Stimulated activated effector memory CD8-positive, alpha-beta T cell treated with anti-CD3 and anti-CD28 coated beads, Interleukin-12 subunit alpha, Interleukin-12 subunit beta, amount 100 ng/mL, for 72 hours (primary cell): Measurements from ENCODE around the gene COA4.
"Not testable (repeated sequence)": the region's sequence is repeated elsewhere in the genome, so short reads cannot be mapped to it uniquely, and the experiment has no call there.

Experiments
- ATAC-seq: fragments of 150-1000 bp; cut with Tn5 transposase; 2 replicates; pipeline ENCODE4 v1.10.0; 2021
- DNase-seq, 2 donors: peaks; one replicate each; pipeline ENCODE4 v3.0.0; 2021 to 2022; ENCODE audit warnings: low spot score in 2 of 2
- H3K27ac Mint-ChIP-seq: one replicate; pipeline ENCODE4 v1.8.0; 2022; ENCODE audit warnings: mild to moderate bottlenecking, mixed read lengths
- H3K36me3 Mint-ChIP-seq: one replicate; pipeline ENCODE4 v1.8.0; 2022; ENCODE audit warnings: mild to moderate bottlenecking, mixed read lengths
- H3K4me1 Mint-ChIP-seq: one replicate; pipeline ENCODE4 v1.8.0; 2022; ENCODE audit warnings: mixed read lengths
- H3K4me3 Mint-ChIP-seq: one replicate; pipeline ENCODE4 v1.8.0; 2022; ENCODE audit warnings: mild to moderate bottlenecking, mixed read lengths
- H3K9me3 Mint-ChIP-seq: one replicate; pipeline ENCODE4 v1.8.0; 2022; ENCODE audit warnings: mixed read lengths

COA4 gene

DNA sequence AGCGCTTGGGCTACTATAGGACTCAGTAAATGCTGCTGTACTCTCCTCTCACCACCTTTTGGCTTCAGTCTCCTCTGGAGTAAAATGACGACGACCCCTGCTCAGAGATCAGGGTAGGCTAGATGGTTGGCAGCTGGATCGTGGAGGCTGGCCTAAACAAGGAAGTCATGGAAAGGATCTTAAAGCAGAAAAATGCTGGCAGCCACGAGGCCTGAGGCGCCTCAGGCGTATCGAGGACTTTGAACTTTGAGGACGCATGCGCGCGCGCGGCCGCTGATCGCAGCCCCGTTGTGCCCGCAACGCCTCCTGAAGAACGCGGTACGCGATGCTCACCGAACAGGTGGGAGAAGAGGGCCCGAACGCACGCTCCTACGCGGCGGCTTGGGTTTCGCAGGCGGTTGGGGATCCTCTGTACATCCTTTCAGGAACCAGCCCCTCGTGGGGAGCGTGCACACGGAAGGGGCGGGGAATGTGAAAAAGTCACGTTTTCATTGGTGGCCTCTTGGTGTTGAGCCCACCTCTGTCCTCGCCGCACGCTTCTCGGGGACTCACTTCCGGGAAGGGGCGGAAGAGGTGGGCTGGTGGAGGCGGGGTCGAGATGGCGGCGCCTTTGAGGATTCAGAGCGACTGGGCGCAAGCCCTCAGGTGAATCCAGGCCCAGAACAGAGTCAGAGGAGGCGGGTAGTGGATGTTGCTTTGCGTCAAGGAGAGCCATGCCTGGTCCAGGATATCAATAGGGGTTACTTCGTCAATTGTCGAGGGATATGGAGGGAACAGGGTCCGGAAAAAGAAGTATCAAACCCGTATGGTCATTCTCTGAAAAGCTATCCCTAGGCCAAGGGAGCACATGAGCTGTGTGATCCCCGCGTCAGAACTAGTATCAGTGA lies at the start of gene COA4, which contains the start of gene PAAF1:
TSS of gene COA4 (minus strand) at position 423 of the 887 bp plus-strand sequence. CDS start 3,468 bp downstream, outside the sequence.
TSS of gene PAAF1 (plus strand) at position 576 of the 887 bp plus-strand sequence. CDS start at position 599, 23 bp downstream.
- peak; percentile 78 to 97 for DNase-seq
- H3K9me3 Mint-ChIP-seq: no peaks in the 10 kb centered on the region
- ATAC-seq: peak; percentile 98
- peaks cover 36% of the 10 kb centered on the region for H3K4me1 Mint-ChIP-seq
- H3K4me3 Mint-ChIP-seq: peak within 1 kb of the TSS; percentile 98
- H3K27ac Mint-ChIP-seq: peak within 1 kb of the TSS; percentile 98
- H3K36me3 Mint-ChIP-seq: peaks cover 70% of the 10 kb centered on the region

DNA sequence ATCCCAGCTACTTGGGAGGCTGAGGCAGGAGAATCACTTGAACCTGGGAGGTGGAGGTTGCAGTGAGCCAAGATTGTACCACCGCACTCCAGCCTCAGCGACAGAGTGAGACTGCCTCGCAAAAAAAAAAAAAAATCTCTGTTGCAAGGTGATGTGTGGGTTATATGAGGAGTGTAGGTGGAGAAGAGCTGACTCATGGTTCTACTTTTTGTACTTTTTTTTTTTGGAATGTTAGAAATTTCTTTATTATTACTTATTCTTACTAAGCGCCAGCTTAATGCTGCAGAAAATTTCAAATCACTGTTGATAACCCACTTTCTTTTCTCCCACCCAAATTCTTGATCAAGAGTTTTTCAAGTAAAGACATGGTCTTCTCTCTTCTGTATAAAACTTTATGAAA lies 44.5 kb upstream of the COA4 start:
- peaks cover 81% of the 10 kb centered on the region for H3K36me3 Mint-ChIP-seq
- no peaks in the 10 kb centered on the region for H3K9me3 Mint-ChIP-seq
- peak overlapping the region; percentile 33 for H3K27ac Mint-ChIP-seq
- no peak overlapping the region for H3K4me3 Mint-ChIP-seq
- DNase-seq (no peak), ATAC-seq (no peak)
- H3K4me1 Mint-ChIP-seq: no peaks in the 10 kb centered on the region

DNA sequence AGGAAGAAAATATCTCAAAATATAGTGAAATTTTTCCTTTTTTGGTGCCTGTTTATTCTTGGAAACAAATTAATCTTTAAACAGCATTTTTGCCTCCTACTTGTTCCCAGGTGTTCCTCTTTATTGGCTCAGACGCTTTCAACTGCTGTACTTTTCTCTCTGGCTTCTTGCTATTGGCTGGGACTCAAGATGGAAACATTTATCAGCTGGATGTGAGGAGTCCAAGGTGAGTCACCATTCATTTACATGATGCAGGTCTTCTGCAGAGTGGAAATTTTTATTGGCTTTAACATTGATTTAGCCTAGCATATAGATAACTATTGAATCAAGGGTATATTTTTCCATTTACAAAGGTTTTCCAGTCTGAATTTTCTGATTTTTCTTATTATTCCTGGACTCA lies 39.8 kb upstream of the COA4 start:
- no peak overlapping the region for H3K4me3 Mint-ChIP-seq
- DNase-seq: no peak
- no peak for ATAC-seq
- H3K27ac Mint-ChIP-seq: no peak overlapping the region
- no peaks in the 10 kb centered on the region for H3K4me1 Mint-ChIP-seq
- peaks cover 87% of the 10 kb centered on the region for H3K36me3 Mint-ChIP-seq
- no peaks in the 10 kb centered on the region for H3K9me3 Mint-ChIP-seq

DNA sequence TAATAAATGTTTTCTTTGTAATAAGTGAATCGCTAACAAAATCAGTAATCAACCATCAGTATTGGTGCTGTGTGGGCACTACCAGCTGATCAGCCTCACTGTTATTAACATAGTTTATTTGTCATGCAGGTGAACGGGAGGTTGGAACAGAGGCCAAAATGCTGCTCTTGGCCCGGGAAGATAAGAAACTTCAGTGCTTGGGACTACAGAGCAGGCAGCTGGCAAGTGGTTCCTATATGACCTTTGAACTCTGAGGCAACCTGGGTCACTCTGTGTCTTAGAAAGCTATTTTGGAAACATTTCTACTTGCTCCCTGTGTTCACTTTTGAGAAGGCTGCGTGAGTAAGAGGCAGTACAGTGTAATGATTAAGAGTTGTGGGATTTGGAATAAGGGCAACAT lies 37.6 kb upstream of the COA4 start:
- ATAC-seq (no peak), DNase-seq (no peak)
- Mint-ChIP-seq H3K36me3 (peaks cover 96% of the 10 kb centered on the region), H3K4me1 (no peaks in the 10 kb centered on the region), H3K27ac (no peak overlapping the region), H3K4me3 (no peak overlapping the region), H3K9me3 (no peaks in the 10 kb centered on the region)

DNA sequence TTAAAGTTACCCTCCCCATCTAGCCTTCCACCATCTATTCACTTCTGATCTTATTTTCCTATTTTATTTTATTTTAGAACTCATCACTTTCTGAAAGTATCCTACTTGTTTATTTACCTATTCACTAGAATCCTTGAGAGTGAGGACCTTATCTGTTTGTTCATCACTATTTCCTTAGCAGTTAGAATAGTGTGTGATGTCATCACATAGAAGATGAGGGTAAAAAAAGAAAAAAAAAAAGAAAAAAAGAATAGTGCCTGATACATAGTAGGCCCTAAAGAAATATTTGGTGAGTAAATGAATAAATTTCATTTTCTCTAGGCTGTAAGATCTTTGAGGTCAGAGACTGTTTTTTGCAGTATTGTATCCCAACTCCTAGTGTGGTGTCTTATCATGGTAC lies 36.8 kb upstream of the COA4 start:
- no peaks in the 10 kb centered on the region for H3K4me1 Mint-ChIP-seq
- no peak overlapping the region for H3K27ac Mint-ChIP-seq
- ATAC-seq: no peak
- no peak overlapping the region for H3K4me3 Mint-ChIP-seq
- peaks cover 96% of the 10 kb centered on the region for H3K36me3 Mint-ChIP-seq
- no peak for DNase-seq
- H3K9me3 Mint-ChIP-seq: no peaks in the 10 kb centered on the region

DNA sequence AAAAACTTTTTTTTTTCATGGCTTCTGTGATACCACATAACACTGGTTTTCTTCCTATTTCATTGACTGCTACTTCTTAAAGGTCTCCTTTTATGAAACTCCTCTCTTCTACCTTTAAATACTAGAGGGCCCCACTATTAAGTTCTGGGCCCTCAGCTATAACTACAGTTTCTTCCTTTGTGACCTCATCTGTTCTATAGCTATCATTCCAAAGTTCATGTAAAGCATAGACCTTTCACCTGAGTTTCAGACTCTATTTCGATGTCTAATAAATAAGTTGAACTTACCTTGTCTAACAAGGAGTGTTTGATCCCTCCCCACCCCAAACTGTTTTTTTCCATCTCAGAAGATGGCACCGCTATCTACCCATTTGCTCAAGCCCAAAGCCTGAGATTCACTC lies 35.4 kb upstream of the COA4 start:
- ATAC-seq (no peak), DNase-seq (no peak)
- Mint-ChIP-seq H3K36me3 (peaks cover 82% of the 10 kb centered on the region), H3K9me3 (no peaks in the 10 kb centered on the region), H3K27ac (peak overlapping the region; percentile 5), H3K4me3 (no peak overlapping the region), H3K4me1 (no peaks in the 10 kb centered on the region)

DNA sequence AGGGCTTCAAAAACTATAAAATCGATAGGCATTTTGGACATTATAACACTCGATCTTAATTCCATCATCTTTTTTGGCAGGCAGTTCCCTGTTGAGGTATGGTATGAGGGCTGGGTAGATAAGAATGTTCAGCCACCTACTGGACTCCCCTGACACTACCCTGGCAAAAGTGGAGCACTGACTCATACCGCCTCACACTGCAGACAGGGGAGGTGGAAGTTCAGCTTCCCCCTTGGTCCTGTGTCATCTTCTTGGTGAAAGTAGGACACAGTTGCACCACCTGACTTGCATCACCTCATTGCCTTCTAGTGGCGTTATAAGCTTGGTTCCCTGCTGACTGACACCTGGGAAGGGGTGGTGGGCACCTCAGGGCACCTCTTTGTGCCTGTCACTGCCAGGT lies 30.5 kb upstream of the COA4 start:
- ATAC-seq (peak; percentile 100), DNase-seq (peak in 1 of 2 donors; percentile 5)
- no peaks in the 10 kb centered on the region for H3K4me1 Mint-ChIP-seq
- H3K4me3 Mint-ChIP-seq: no peak overlapping the region
- H3K9me3 Mint-ChIP-seq: no peaks in the 10 kb centered on the region
- H3K27ac Mint-ChIP-seq: peak overlapping the region; percentile 79
- H3K36me3 Mint-ChIP-seq: peaks cover 47% of the 10 kb centered on the region

DNA sequence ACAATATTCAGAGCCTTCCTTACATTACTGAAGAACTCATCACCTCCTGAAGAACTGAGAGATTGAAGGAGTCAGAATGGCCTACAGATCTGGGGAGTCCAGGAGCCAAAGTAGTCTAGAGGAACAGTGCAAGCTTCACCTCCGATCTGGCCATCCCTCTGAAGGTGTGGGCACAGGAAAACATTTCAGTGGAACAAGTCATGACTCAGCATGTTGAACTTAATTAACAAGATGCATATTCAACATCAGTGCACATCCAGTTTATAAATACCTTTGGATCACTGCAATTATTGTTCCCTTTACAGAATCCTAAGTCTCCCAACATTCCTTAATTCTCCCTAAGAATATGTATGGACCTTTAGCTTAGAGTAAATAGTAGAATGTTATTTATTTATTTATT lies 25.7 kb upstream of the COA4 start:
- H3K9me3 Mint-ChIP-seq: no peaks in the 10 kb centered on the region
- DNase-seq (no peak), ATAC-seq (no peak)
- no peak overlapping the region for H3K4me3 Mint-ChIP-seq
- no peaks in the 10 kb centered on the region for H3K4me1 Mint-ChIP-seq
- H3K36me3 Mint-ChIP-seq: peaks cover 49% of the 10 kb centered on the region
- no peak overlapping the region for H3K27ac Mint-ChIP-seq

DNA sequence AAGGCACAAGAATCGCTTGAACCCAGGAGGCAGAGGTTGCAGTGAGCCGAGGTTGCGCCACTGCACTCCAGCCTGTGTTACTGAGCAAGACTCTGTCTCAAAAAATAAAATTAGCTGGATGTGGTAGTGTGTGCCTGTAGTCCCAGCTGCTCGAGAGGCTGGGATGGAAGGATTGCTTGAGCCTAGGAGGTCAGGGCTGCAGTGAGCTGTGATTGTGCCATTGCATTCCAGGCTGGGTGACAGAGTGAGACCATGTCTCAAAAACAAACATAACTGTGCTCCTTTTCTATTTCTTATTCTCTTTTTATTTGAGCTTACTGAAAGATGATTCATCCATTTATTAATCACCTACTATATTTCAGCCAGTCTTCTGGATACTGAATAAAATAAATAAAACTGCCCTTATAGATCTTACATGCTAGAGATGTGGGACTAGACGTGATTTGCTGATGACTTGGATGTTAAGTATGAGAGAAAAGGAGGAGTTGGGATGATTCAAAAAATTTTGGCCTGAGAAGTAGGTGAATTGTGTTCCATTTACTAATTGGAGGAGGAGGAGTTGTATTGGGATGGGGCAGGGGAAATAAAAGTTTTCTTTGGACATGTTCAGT lies 18.2 kb upstream of the COA4 start:
- no peak for ATAC-seq
- H3K9me3 Mint-ChIP-seq: no peaks in the 10 kb centered on the region
- H3K36me3 Mint-ChIP-seq: peaks cover 56% of the 10 kb centered on the region
- H3K27ac Mint-ChIP-seq: no peak overlapping the region
- no peak for DNase-seq
- H3K4me3 Mint-ChIP-seq: no peak overlapping the region
- no peaks in the 10 kb centered on the region for H3K4me1 Mint-ChIP-seq

DNA sequence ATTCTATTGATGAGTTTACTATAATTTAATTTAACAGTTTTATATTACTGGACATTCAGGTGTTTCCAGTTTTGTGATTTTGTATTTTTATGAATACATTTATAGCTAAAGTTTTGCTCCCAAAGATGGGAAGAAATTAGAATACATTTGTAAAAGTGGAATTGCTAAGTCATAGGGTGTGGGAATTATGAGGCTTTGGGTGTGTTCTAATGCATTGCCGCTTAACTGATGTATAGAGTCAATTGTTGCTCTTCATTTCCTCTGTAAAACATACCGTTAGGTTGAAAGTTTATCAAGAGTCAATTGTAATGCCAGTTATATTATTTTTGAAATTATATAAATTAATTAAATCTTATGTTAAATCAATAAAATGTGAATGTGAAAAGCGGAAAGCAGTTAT lies 16.4 kb upstream of the COA4 start:
- Mint-ChIP-seq H3K4me3 (no peak overlapping the region), H3K4me1 (no peaks in the 10 kb centered on the region), H3K36me3 (peaks cover 61% of the 10 kb centered on the region), H3K27ac (no peak overlapping the region), H3K9me3 (no peaks in the 10 kb centered on the region)
- ATAC-seq: no peak
- no peak for DNase-seq

DNA sequence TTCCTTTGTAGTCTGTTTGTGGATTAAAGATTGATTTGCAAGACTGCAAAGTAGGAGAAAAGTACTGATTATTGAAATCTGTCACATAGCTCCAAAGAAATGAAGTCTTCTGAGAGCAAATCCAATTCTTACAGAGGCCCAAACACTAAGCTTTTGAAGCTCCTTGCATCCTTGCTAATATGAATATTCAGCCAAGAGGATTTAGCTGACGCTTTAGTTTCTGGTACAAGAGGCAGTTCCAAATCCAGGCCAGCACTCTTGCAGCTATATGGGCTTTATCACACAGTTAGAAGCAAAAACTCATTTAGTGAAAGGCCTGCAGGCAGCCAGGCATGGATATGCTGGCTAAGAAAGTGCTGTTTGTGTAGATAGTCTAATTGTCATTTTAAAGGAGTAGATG lies 12.9 kb upstream of the COA4 start:
- Mint-ChIP-seq H3K9me3 (no peaks in the 10 kb centered on the region), H3K4me3 (no peak overlapping the region), H3K4me1 (peaks cover 5% of the 10 kb centered on the region), H3K36me3 (peaks cover 96% of the 10 kb centered on the region), H3K27ac (peak overlapping the region; percentile 18)
- DNase-seq: no peak
- no peak for ATAC-seq

DNA sequence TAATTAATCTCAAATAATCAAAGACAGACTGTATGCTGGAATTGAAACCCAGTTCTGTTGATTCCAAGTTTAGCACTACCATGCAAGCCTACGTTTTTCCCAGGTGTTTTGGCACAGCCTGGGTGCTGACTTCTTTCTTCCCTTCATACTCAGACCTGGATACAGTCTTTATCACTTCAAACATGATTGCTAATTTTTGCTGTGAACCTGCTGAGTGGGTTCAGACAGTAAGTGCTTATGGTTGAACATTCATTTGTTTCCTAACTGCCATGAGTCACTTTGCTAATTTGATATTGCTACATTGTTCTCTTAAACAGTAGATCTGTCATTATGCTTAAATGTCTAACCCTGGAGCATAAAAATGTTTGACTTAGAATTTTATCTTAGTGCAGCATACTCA lies 12.4 kb upstream of the COA4 start:
- DNase-seq: no peak
- Mint-ChIP-seq H3K36me3 (peaks cover 98% of the 10 kb centered on the region), H3K4me1 (peaks cover 5% of the 10 kb centered on the region), H3K4me3 (no peak overlapping the region), H3K9me3 (no peaks in the 10 kb centered on the region), H3K27ac (peak overlapping the region; percentile 18)
- peak; percentile 89 for ATAC-seq

DNA sequence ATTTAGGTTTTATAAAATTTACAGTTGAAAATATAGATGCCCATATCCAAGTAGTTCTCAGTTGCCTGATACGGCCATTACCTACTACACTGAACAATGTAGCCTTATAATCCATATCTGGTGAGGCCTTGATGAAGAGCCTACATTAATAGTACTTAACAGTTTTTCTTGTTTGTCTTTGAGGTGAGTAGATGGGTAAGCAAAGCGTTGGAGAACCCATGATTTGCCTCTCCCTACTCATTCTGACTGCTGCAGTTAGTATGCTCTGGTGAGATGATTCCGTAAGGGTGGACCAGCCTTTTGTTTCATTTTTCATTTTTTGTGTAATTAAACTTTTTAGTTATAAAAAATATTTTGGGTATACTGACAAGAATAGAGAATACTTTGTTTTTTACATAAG lies 11.6 kb upstream of the COA4 start:
- no peak for DNase-seq
- Mint-ChIP-seq H3K4me1 (peaks cover 5% of the 10 kb centered on the region), H3K27ac (no peak overlapping the region), H3K9me3 (no peaks in the 10 kb centered on the region), H3K4me3 (no peak overlapping the region), H3K36me3 (peaks cover 96% of the 10 kb centered on the region)
- no peak for ATAC-seq

DNA sequence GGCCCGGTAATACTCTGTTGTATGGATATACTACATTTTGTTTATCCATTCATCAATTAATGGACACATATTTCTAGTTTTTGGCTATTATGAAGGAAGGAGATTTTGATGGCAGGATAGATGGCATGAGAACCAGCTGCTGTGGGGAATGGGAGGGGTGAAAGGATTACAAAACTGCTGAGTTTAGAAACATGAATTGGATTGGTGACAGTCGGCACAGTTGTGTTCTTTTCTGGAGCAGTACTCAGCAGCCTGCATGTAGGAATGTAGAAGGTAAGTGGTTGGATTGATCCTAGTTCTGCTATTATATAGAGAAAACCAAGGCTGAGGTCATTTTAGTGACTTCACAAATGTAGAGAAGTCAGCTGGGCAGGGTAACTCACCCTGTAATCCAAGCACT lies 7.2 kb upstream of the COA4 start:
- DNase-seq: no peak
- H3K4me1 Mint-ChIP-seq: peaks cover 5% of the 10 kb centered on the region
- peaks cover 69% of the 10 kb centered on the region for H3K36me3 Mint-ChIP-seq
- no peak overlapping the region for H3K4me3 Mint-ChIP-seq
- no peak overlapping the region for H3K27ac Mint-ChIP-seq
- H3K9me3 Mint-ChIP-seq: no peaks in the 10 kb centered on the region
- ATAC-seq: no peak

DNA sequence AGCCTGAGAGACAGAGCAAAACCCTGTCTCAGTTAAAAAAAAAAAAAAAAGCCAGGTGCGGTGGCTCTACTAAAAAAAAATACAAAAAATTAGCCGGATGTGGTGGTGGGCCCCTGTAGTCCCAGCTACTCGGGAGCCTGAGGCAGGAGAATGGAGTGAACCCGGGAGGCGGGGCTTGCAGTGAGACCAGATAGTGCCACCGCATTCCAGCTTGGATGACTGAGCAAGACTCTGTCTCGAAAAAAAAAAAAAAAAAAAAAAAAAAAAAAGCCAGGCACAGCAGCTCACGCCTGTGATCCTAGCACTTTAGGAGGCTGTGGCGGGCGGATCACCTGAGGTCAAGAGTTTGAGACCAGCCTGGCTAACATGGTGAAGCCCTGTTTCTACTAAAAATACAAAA lies 3.8 kb upstream of the COA4 start:
- not testable (repeated sequence) for H3K9me3 Mint-ChIP-seq, H3K4me3 Mint-ChIP-seq, DNase-seq, H3K27ac Mint-ChIP-seq, ATAC-seq
- peaks cover 26% of the 10 kb centered on the region for H3K4me1 Mint-ChIP-seq
- H3K36me3 Mint-ChIP-seq: peaks cover 51% of the 10 kb centered on the region

DNA sequence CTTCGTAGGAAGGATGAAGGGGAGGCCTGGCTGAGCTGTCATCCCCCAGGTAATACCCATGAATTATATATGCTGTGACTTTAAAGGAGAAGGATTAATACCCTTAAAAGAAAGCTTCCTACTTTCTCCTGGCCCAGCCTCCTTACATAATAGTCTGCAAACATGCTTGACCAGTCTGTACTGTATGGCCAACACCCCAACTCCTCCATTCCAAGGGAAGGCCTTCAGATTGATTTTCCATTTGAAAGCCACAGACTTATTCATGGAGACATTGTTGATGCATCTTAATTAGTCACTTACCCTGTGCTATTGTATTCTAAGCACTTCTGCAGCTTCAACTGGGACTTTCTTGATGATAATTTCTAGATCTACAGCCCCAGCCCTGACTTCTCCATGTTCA lies 2.1 kb upstream of the COA4 start:
- DNase-seq (no peak), ATAC-seq (no peak)
- Mint-ChIP-seq H3K9me3 (no peaks in the 10 kb centered on the region), H3K4me1 (peaks cover 36% of the 10 kb centered on the region), H3K27ac (no peak overlapping the region), H3K36me3 (peaks cover 52% of the 10 kb centered on the region), H3K4me3 (no peak overlapping the region)
